Activated naive CD8-positive, alpha-beta T cell treated with anti-CD3 and anti-CD28 coated beads for 36 hours (primary cell): ENCODE measurements around the gene HEXIM1. TPM values are rescaled to one million over a fixed set of nuclear protein-coding genes. Genes with fewer than 3 reads are reported as not detected.
A peak's percentile ranks its signal among the peaks of the same experiment; 100 is the strongest.

Experiments used
- DNase-seq: peaks from one replicate; pipeline ENCODE4 v3.0.0; 2021
- H3K27ac Mint-ChIP-seq: one replicate; pipeline ENCODE4 v1.8.0; 2022; ENCODE audit warnings: mild to moderate bottlenecking, moderate library complexity, mixed read lengths
- H3K27me3 Mint-ChIP-seq: one replicate; pipeline ENCODE4 v1.8.0; 2022; ENCODE audit warnings: mild to moderate bottlenecking, mixed read lengths
- H3K36me3 Mint-ChIP-seq: one replicate; pipeline ENCODE4 v1.8.0; 2021; ENCODE audit warnings: mild to moderate bottlenecking, mixed read lengths
- H3K4me1 Mint-ChIP-seq: one replicate; pipeline ENCODE4 v1.8.0; 2021; ENCODE audit warnings: mixed read lengths
- H3K4me3 Mint-ChIP-seq: one replicate; pipeline ENCODE4 v1.8.0; 2022; ENCODE audit warnings: mild to moderate bottlenecking, moderate library complexity, mixed read lengths
- H3K9me3 Mint-ChIP-seq: one replicate; pipeline ENCODE4 v1.8.0; 2022; ENCODE audit warnings: mixed read lengths
- total RNA-seq, 2 experiments: library from RNA; stranded (reverse); gene quantifications; one replicate each; pipeline ENCODE4 v1.2.3, GENCODE V29; 2021

The HEXIM1 gene
- total RNA-seq, 2 experiments from 2014 or later, result 36.0 to 36.5 TPM

- no peaks in the 10 kb centered on the region for H3K9me3 Mint-ChIP-seq
- peak overlapping the region; percentile 34 for H3K27ac Mint-ChIP-seq
- no peak for DNase-seq
- H3K27me3 Mint-ChIP-seq, result peaks cover 5% of the 10 kb centered on the region
- H3K4me1 Mint-ChIP-seq, result peaks cover 33% of the 10 kb centered on the region
- peaks cover 23% of the 10 kb centered on the region for H3K36me3 Mint-ChIP-seq
- no peak overlapping the region for H3K4me3 Mint-ChIP-seq
These were observed 3.3 kb upstream of the HEXIM1 start for GRCh38 chr17:45145035-45145389.

DNA sequence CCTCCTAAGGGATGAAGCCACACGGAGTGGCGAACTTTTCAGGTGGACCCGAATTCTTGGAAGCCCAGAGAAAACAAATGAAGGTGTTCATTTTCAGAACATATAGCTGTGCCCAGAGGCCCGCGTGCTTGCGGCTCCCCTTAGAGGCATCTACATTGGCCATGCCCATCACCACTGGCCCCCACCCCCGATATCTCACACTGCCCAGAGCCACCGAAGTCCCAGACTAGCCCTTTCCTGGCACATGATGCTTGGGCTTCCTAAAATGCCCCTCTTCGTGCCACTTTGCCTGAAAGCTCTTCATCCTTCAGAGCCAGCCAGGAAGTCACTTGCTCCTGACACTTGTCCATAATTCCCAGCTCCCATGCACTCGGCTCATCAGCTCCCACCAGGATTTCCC lies 2.1 kb upstream of the HEXIM1 start:
- peaks cover 5% of the 10 kb centered on the region for H3K27me3 Mint-ChIP-seq
- peaks cover 34% of the 10 kb centered on the region for H3K4me1 Mint-ChIP-seq
- peak overlapping the region; percentile 100 for H3K27ac Mint-ChIP-seq
- no peak overlapping the region for H3K4me3 Mint-ChIP-seq
- H3K36me3 Mint-ChIP-seq, result peaks cover 29% of the 10 kb centered on the region
- no peaks in the 10 kb centered on the region for H3K9me3 Mint-ChIP-seq
- DNase-seq, result no peak

- Mint-ChIP-seq H3K27ac (peak overlapping the region; percentile 100), H3K27me3 (peaks cover 5% of the 10 kb centered on the region), H3K36me3 (peaks cover 33% of the 10 kb centered on the region), H3K9me3 (no peaks in the 10 kb centered on the region), H3K4me3 (peak overlapping the region; percentile 95), H3K4me1 (peaks cover 38% of the 10 kb centered on the region)
- DNase-seq, result no peak
These were observed 1.7 kb upstream of the HEXIM1 start for GRCh38 chr17:45146592-45146889.

GRCh38 chr17:45146890-45147580 lies 1.2 kb upstream of the HEXIM1 start:
- peak overlapping the region; percentile 100 for H3K27ac Mint-ChIP-seq
- H3K4me1 Mint-ChIP-seq, result peaks cover 40% of the 10 kb centered on the region
- H3K4me3 Mint-ChIP-seq, result peak overlapping the region; percentile 95
- no peaks in the 10 kb centered on the region for H3K9me3 Mint-ChIP-seq
- peaks cover 33% of the 10 kb centered on the region for H3K36me3 Mint-ChIP-seq
- H3K27me3 Mint-ChIP-seq, result peaks cover 5% of the 10 kb centered on the region
- DNase-seq, result no peak

- Mint-ChIP-seq H3K27ac (peak overlapping the region; percentile 100), H3K36me3 (peaks cover 33% of the 10 kb centered on the region), H3K27me3 (peaks cover 5% of the 10 kb centered on the region), H3K4me3 (peak overlapping the region; percentile 95), H3K4me1 (peaks cover 43% of the 10 kb centered on the region), H3K9me3 (no peaks in the 10 kb centered on the region)
- peak; percentile 83 for DNase-seq
These were observed 593 bp upstream of the HEXIM1 start for GRCh38 chr17:45147581-45148182.

DNA sequence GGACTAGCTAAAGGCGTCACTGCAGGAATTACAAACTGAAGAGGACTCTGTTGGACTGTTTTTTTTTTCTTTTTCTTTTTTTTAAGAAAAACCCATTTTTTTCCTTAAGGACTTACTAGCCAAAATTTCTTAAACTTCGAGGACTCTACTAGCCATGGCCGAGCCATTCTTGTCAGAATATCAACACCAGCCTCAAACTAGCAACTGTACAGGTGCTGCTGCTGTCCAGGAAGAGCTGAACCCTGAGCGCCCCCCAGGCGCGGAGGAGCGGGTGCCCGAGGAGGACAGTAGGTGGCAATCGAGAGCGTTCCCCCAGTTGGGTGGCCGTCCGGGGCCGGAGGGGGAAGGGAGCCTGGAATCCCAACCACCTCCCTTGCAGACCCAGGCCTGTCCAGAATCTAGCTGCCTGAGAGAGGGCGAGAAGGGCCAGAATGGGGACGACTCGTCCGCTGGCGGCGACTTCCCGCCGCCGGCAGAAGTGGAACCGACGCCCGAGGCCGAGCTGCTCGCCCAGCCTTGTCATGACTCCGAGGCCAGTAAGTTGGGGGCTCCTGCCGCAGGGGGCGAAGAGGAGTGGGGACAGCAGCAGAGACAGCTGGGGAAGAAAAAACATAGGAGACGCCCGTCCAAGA lies 878 bp downstream of the HEXIM1 start:
- Mint-ChIP-seq H3K4me3 (peak overlapping the region; percentile 95), H3K9me3 (no peaks in the 10 kb centered on the region), H3K4me1 (peaks cover 37% of the 10 kb centered on the region), H3K27me3 (peaks cover 5% of the 10 kb centered on the region), H3K36me3 (peaks cover 33% of the 10 kb centered on the region), H3K27ac (peak overlapping the region; percentile 100)
- peak; percentile 83 for DNase-seq

- peak; percentile 61 for DNase-seq
- peaks cover 5% of the 10 kb centered on the region for H3K27me3 Mint-ChIP-seq
- peaks cover 35% of the 10 kb centered on the region for H3K4me1 Mint-ChIP-seq
- H3K27ac Mint-ChIP-seq, result peak overlapping the region; percentile 100
- H3K9me3 Mint-ChIP-seq, result no peaks in the 10 kb centered on the region
- peak overlapping the region; percentile 95 for H3K4me3 Mint-ChIP-seq
- peaks cover 33% of the 10 kb centered on the region for H3K36me3 Mint-ChIP-seq
These were observed 1.7 kb downstream of the HEXIM1 start for GRCh38 chr17:45149669-45150664.

DNA sequence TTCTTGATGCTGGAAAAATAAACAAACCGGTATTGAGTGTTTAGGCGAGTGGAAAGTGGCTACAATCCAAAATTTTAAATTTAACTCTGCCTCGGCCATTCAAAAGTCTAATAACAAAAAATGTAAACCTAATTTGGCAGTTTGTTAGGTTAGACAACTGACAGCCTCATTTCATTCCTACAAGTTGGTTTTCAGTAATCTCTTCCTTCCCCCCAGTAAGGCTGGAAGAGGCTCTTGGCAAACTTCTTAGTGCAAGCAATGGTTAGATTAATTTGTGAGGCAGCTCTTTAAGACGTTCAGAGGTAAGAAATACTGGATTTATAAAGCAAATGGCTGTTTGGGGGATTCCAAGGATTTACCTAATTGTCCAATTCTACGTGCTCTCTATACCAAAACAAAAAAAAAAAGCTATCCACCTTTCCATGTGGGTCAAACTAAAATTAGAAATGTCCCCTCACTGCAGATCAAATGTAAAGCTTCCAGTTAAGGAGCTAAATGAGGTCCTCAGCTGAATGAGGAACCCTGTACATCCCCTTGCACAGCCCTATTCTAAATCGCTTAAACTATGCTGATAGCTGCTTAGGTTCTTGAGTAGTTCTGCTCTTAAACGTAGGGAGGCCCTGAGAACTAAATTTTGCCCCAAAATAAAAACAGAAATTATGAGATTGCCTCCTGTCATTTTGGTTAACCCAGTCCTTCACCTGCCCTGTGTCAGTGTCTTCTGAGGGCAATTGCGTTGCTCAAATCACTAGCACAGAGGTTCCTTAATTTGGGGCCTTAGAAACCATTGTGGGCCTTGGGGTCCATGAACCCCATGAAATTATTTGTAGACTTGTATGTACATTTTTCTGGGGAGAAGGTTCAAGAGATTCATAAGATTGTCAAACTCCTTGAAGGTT lies 2.9 kb downstream of the HEXIM1 start:
- peaks cover 32% of the 10 kb centered on the region for H3K4me1 Mint-ChIP-seq
- DNase-seq, result no peak
- peaks cover 5% of the 10 kb centered on the region for H3K27me3 Mint-ChIP-seq
- peak overlapping the region; percentile 84 for H3K27ac Mint-ChIP-seq
- H3K36me3 Mint-ChIP-seq, result peaks cover 34% of the 10 kb centered on the region
- H3K4me3 Mint-ChIP-seq, result peak overlapping the region; percentile 95
- no peaks in the 10 kb centered on the region for H3K9me3 Mint-ChIP-seq

- no peak overlapping the region for H3K4me3 Mint-ChIP-seq
These were observed 6.8 kb downstream of the HEXIM1 start for GRCh38 chr17:45155029-45155428.

DNA sequence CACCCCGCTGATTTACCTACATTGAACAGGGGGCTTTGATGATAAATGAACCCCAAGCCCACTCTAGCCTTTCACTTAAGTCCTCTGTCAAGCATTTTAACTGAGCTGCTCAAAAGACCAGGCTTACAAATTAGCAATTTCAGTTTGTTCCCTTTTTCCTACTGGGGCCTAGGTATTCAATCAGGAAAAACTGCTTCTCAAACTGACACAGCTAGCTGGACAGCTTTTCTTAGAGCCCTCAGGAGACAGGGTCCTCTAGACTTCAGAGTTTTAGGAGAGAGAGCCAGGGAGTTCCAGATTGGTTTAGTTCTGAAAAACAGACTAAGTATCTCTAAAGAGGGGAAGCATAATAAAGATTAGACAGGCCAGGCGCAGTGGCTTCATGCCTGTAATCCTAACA lies 7.2 kb downstream of the HEXIM1 start:
- peaks cover 35% of the 10 kb centered on the region for H3K36me3 Mint-ChIP-seq
- H3K27me3 Mint-ChIP-seq, result no peaks in the 10 kb centered on the region
- no peaks in the 10 kb centered on the region for H3K9me3 Mint-ChIP-seq
- no peak for DNase-seq
- no peak overlapping the region for H3K4me3 Mint-ChIP-seq
- peaks cover 47% of the 10 kb centered on the region for H3K4me1 Mint-ChIP-seq
- H3K27ac Mint-ChIP-seq, result peak overlapping the region; percentile 45

More at GRCh38 chr17:45155029-45155428, 6.8 kb downstream of the HEXIM1 start:
- no peaks in the 10 kb centered on the region for H3K27me3 Mint-ChIP-seq
- H3K36me3 Mint-ChIP-seq, result peaks cover 34% of the 10 kb centered on the region
- peaks cover 47% of the 10 kb centered on the region for H3K4me1 Mint-ChIP-seq
- no peak for DNase-seq
- peak overlapping the region; percentile 45 for H3K27ac Mint-ChIP-seq
- no peaks in the 10 kb centered on the region for H3K9me3 Mint-ChIP-seq

DNA sequence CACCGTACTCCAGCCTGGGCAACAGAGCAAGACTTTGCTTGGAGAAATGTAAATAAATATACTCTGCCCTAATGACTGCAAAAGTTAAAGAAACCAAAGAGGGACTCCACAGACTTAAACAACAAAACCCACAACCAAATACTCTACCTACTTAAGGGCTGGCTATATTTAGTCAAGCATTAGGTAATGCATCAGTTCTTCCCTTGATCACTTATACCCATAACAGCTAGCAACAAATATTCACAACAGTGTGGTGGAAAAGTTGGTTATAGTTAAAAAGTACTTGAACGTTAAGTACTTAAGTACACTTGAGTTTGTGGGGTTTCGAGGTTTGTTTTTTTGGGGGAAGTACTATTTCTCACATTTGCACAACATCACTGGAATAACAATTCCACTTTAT lies 8.0 kb downstream of the HEXIM1 start:
- H3K27me3 Mint-ChIP-seq, result no peaks in the 10 kb centered on the region
- no peak overlapping the region for H3K4me3 Mint-ChIP-seq
- H3K36me3 Mint-ChIP-seq, result peaks cover 31% of the 10 kb centered on the region
- H3K4me1 Mint-ChIP-seq, result peaks cover 43% of the 10 kb centered on the region
- no peaks in the 10 kb centered on the region for H3K9me3 Mint-ChIP-seq
- no peak for DNase-seq
- peak overlapping the region; percentile 29 for H3K27ac Mint-ChIP-seq

GRCh38 chr17:45160447-45161287 lies 12.4 kb downstream of the HEXIM1 start:
- H3K27ac Mint-ChIP-seq, result peak overlapping the region; percentile 98
- H3K27me3 Mint-ChIP-seq, result no peaks in the 10 kb centered on the region
- H3K4me3 Mint-ChIP-seq, result peak overlapping the region; percentile 99
- peaks cover 37% of the 10 kb centered on the region for H3K4me1 Mint-ChIP-seq
- no peaks in the 10 kb centered on the region for H3K9me3 Mint-ChIP-seq
- peaks cover 31% of the 10 kb centered on the region for H3K36me3 Mint-ChIP-seq
- DNase-seq, result peak; percentile 62

DNA sequence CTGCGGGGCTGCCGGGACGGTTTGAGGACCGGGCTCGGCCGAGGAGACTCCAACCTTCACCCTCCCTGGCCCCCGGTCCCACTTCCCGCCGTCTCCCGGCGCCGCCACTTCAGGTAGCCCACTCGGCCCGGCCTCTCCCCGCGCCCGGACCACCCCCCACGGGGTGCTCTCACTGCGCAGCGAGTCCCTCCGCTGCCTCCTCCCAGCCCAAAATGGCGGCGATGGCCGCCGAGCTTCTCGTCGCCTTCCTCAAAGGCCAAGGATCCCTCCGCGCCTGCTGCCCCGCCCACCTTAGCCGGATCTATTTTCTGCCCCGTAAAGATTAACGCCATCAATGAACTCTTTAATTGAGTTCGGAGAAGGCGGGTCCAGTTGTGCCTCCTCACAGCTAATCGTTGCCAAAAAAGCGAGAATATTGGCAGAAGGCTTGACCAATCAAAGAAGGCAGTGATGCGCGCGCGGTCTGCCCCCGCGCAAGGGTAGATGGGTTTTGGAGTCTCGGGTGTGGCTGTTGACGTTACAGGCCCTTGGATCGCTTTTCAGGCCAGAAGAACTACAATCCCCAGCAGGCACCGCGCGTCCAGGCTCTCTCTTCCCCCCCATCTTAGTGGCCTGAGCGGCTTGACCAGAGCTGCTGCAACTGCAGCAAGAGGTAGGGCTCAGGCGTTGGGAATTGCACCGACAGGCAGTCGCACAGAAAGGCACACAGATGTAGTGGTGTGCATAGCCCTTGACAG lies 13.2 kb downstream of the HEXIM1 start, which contains the start of gene HEXIM2:
TSS of gene HEXIM2 (plus strand) at position 588 of the 737 bp plus-strand sequence. CDS start 919 bp downstream, outside the sequence.
- DNase-seq, result peak; percentile 94
- H3K9me3 Mint-ChIP-seq, result no peaks in the 10 kb centered on the region
- peak within 1 kb of the TSS; percentile 99 for H3K4me3 Mint-ChIP-seq
- H3K36me3 Mint-ChIP-seq, result peaks cover 28% of the 10 kb centered on the region
- H3K27me3 Mint-ChIP-seq, result no peaks in the 10 kb centered on the region
- peak within 1 kb of the TSS; percentile 98 for H3K27ac Mint-ChIP-seq
- peaks cover 33% of the 10 kb centered on the region for H3K4me1 Mint-ChIP-seq
